Cardiac septum (tissue), 1 donor: ENCODE measurements around the gene INPP5D. TPM values are rescaled to one million over a fixed set of nuclear protein-coding genes. Genes with fewer than 3 reads are reported as not detected.
"Not testable (repeated sequence)": the region's sequence is repeated elsewhere in the genome, so short reads cannot be mapped to it uniquely, and the experiment has no call there.

Source experiments
- DNase-seq: peaks from one replicate; pipeline ENCODE4 v3.0.0-alpha.2; 2020; ENCODE audit warnings: low spot score
- intact Hi-C: fragments of 100-400 bp; cut with DNase I; formaldehyde crosslinking; loops from one replicate; pipeline ENCODE4 v1.14.0; 2022
- total RNA-seq: library from RNA; stranded (reverse); fragmentation: NEBNext Ultra II Directional; extraction: Animal tissue kit (Norgen Biotek cat#: 25700); gene quantifications from one replicate; pipeline ENCODE4 v1.2.1, GENCODE V29; 2021
- donor health status: DM: no; HTN: no; CAD: no.

Gene INPP5D
- total RNA-seq, 1 donor from 2014 or later = 6.2 TPM

- intact Hi-C loops = no loop called here
- no peak for DNase-seq
These were observed 25.7 kb downstream of the INPP5D start for GRCh38 chr2:233085839-233086150.

- intact Hi-C loops = no loop called here
- DNase-seq = no peak
These were observed 27.6 kb downstream of the INPP5D start for GRCh38 chr2:233087713-233088112.

- DNase-seq = no peak
- intact Hi-C loops = no loop called here
These were observed 28.8 kb downstream of the INPP5D start for GRCh38 chr2:233088972-233089345.

GRCh38 chr2:233089851-233090250, 29.7 kb downstream of the INPP5D start:
- intact Hi-C loops = no loop called here
- DNase-seq = no peak

- intact Hi-C loops = no loop called here
- no peak for DNase-seq
These were observed 30.7 kb downstream of the INPP5D start for GRCh38 chr2:233090879-233091278.

GRCh38 chr2:233091595-233092375, 31.6 kb downstream of the INPP5D start:
- intact Hi-C loops = no loop called here
- no peak for DNase-seq

GRCh38 chr2:233092432-233093165, 32.5 kb downstream of the INPP5D start:
- intact Hi-C loops = no loop called here
- no peak for DNase-seq

- DNase-seq = no peak
- intact Hi-C loops = no loop called here
These were observed 33.0 kb downstream of the INPP5D start for GRCh38 chr2:233093166-233093448.

- no peak for DNase-seq
- intact Hi-C loops = no loop called here
These were observed 33.6 kb downstream of the INPP5D start for GRCh38 chr2:233093721-233094120.

GRCh38 chr2:233094614-233095013, 34.5 kb downstream of the INPP5D start:
- no peak for DNase-seq
- intact Hi-C loops = no loop called here

- no peak for DNase-seq
- intact Hi-C loops = no loop called here
These were observed 35.9 kb downstream of the INPP5D start for GRCh38 chr2:233096006-233096405.

GRCh38 chr2:233098618-233099017, 38.5 kb downstream of the INPP5D start:
- intact Hi-C loops = loop anchor here (2.0 kb wide), 1 partner anchor 152 kb away; the partner anchor contains the start of gene ATG16L1
- DNase-seq = no peak

GRCh38 chr2:233099820-233100191, 39.7 kb downstream of the INPP5D start:
- not testable (repeated sequence) for DNase-seq
- intact Hi-C loops = loop anchor here (2.0 kb wide), 1 partner anchor 151 kb away; the partner anchor contains the start of gene ATG16L1

GRCh38 chr2:233100192-233100998, 40.3 kb downstream of the INPP5D start:
- intact Hi-C loops = no loop called here
- DNase-seq = no peak

GRCh38 chr2:233101141-233101540, 41.0 kb downstream of the INPP5D start:
- DNase-seq = no peak

GRCh38 chr2:233101816-233102215, 41.7 kb downstream of the INPP5D start:
- DNase-seq = peak; percentile 14
- intact Hi-C loops = no loop called here

More at GRCh38 chr2:233101141-233101540, 41.0 kb downstream of the INPP5D start:
- intact Hi-C loops = no loop called here

GRCh38 chr2:233105156-233105895, 45.2 kb downstream of the INPP5D start:
- DNase-seq = no peak
- intact Hi-C loops = no loop called here

- no peak for DNase-seq
- intact Hi-C loops = no loop called here
These were observed 45.8 kb downstream of the INPP5D start for GRCh38 chr2:233105930-233106329.

GRCh38 chr2:233107011-233107410, 46.9 kb downstream of the INPP5D start:
- intact Hi-C loops = no loop called here
- DNase-seq = no peak

- intact Hi-C loops = no loop called here
- DNase-seq = no peak
These were observed 47.7 kb downstream of the INPP5D start for GRCh38 chr2:233107831-233108300.
